OCI-LY7 (cell line): ENCODE results near the gene RSPH1. TPM values are rescaled to one million over a fixed set of nuclear protein-coding genes. Genes with fewer than 3 reads are reported as not detected.

ENCODE experiments used
- BruUV-seq: library from RNA; stranded (reverse); fragments of 400-500 nt; replicated peaks from 2 replicates; lab custom pipeline; 2021; lab: Mats Ljungman, UMichigan
- CTCF ChIA-PET: fragments of 300-600 bp; sonication (Branson Sonifier 250); formaldehyde crosslinking; loops from one replicate; lab custom pipeline; 2022; ENCODE audit warnings: antibody characterized with exemption; ENCODE audit not compliant: unreplicated experiment; lab: Charles Lee
- POLR2A ChIA-PET: fragments of 300-600 bp; sonication (Branson Sonifier 250); formaldehyde crosslinking; loops from one replicate; lab custom pipeline; 2022; ENCODE audit warnings: antibody characterized with exemption; lab: Charles Lee
- DNase-seq: peaks from one replicate; pipeline ENCODE4 v3.0.0-alpha.2; 2015; ENCODE audit warnings: low spot score
- H2AFZ ChIP-seq: fragments of 200-600 bp; sonication (generic), shearing (Covaris generic); 2 replicates; pipeline ENCODE4 v1.6.1; 2014; ENCODE audit warnings: mild to moderate bottlenecking, antibody characterized with exemption, low read length, moderate library complexity
- H3K27ac ChIP-seq: fragments of 200-600 bp; sonication (generic); 2 replicates; pipeline ENCODE4 v1.5.1; 2014; ENCODE audit warnings: mixed run types, low read depth, mild to moderate bottlenecking, moderate library complexity, low read length, inconsistent platforms; ENCODE audit not compliant: poor library complexity, severe bottlenecking
- H3K36me3 ChIP-seq: fragments of 200-600 bp; sonication (generic); 2 replicates; pipeline ENCODE4 v1.6.1; 2014; ENCODE audit warnings: mild to moderate bottlenecking, antibody characterized with exemption, low read length, moderate library complexity, mixed read lengths; ENCODE audit not compliant: insufficient read depth
- H3K4me1 ChIP-seq: fragments of 200-600 bp; sonication (generic); 2 replicates; pipeline ENCODE4 v1.5.1; 2014; ENCODE audit warnings: mild to moderate bottlenecking, low read length; ENCODE audit not compliant: insufficient read depth, poor library complexity, severe bottlenecking
- H3K4me2 ChIP-seq: fragments of 200-600 bp; sonication (generic); 2 replicates; pipeline ENCODE4 v1.6.1; 2014; ENCODE audit warnings: mild to moderate bottlenecking, low read length
- H3K4me3 ChIP-seq: fragments of 200-600 bp; sonication (generic); 2 replicates; pipeline ENCODE4 v1.5.1; 2014; ENCODE audit warnings: mild to moderate bottlenecking, low read depth, low read length; ENCODE audit not compliant: poor library complexity, severe bottlenecking
- H3K79me2 ChIP-seq: fragments of 200-600 bp; sonication (generic); 2 replicates; pipeline ENCODE4 v1.6.1; 2016; ENCODE audit warnings: low read depth, mild to moderate bottlenecking, low read length, moderate library complexity, mixed read lengths; ENCODE audit not compliant: insufficient read depth
- H3K9me2 ChIP-seq: fragments of 200-600 bp; sonication (generic); 2 replicates; pipeline ENCODE4 v1.6.1; 2016; ENCODE audit warnings: mild to moderate bottlenecking, low read length, mixed read lengths; ENCODE audit not compliant: insufficient read depth
- H3K9me3 ChIP-seq: fragments of 200-600 bp; sonication (generic); 2 replicates; pipeline ENCODE4 v1.6.1; 2014; ENCODE audit warnings: mild to moderate bottlenecking, mixed run types, low read length, mixed read lengths
- H4K20me1 ChIP-seq: fragments of 200-600 bp; sonication (generic); 2 replicates; pipeline ENCODE4 v1.6.1; 2014; ENCODE audit warnings: mild to moderate bottlenecking, antibody characterized with exemption, low read length, moderate library complexity, mixed read lengths; ENCODE audit not compliant: insufficient read depth
- EZH2phosphoT487 ChIP-seq: fragments of 200-600 bp; sonication (generic); IDR thresholded peaks from 2 replicates; pipeline ENCODE4 v1.6.1; 2018; ENCODE audit warnings: low read depth, borderline replicate concordance, mild to moderate bottlenecking, mixed run types, antibody characterized with exemption, low read length, moderate library complexity, mixed read lengths
- intact Hi-C: fragments of 100-400 bp; cut with micrococcal nuclease; formaldehyde crosslinking; loops from one replicate; pipeline ENCODE4 v1.10.0; 2022; ENCODE audit not compliant: unreplicated experiment
- total RNA-seq, 2 experiments: library from RNA; depleted of rRNA in 1 of 2; stranded (reverse); fragments of >200 nt in 1 of 2; shearing (Covaris generic) in 1 of 2; gene quantifications; 2 replicates each; pipeline ENCODE4 v1.2.3, GENCODE V29; 2014 to 2022
- TF ChIP-seq, protein P1 (sequence below): fragments of 200-600 bp; sonication (generic); conservative IDR thresholded peaks from 2 replicates; pipeline ENCODE4 v1.5.1; 2014; ENCODE audit warnings: mild to moderate bottlenecking, antibody characterized with exemption, low read length, moderate library complexity, mixed read lengths

Gene RSPH1
- total RNA-seq, 2 experiments from 2014 or later: 1.9 to 2.5 TPM

DNA sequence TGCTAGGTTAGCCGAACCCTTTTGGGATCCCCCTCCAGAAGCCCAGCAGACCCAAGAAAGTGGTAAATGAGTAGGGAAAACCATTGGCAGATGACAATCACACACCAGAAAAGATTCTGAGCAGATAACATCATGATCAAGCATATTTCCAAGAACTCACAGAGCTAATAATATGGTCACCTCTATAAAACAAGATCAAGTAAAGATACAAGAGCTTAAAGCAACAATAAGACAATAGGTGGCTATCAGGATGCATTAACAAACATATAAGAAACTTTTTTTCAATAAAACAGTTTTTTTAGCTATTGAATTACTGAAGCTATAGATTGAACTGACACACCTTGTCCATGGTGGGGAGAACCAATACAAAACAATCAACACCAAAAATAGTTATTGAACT is 63.3 kb downstream of the RSPH1 start:
- no peak for TF ChIP-seq EZH2phosphoT487
- TF ChIP-seq, protein P1, sequence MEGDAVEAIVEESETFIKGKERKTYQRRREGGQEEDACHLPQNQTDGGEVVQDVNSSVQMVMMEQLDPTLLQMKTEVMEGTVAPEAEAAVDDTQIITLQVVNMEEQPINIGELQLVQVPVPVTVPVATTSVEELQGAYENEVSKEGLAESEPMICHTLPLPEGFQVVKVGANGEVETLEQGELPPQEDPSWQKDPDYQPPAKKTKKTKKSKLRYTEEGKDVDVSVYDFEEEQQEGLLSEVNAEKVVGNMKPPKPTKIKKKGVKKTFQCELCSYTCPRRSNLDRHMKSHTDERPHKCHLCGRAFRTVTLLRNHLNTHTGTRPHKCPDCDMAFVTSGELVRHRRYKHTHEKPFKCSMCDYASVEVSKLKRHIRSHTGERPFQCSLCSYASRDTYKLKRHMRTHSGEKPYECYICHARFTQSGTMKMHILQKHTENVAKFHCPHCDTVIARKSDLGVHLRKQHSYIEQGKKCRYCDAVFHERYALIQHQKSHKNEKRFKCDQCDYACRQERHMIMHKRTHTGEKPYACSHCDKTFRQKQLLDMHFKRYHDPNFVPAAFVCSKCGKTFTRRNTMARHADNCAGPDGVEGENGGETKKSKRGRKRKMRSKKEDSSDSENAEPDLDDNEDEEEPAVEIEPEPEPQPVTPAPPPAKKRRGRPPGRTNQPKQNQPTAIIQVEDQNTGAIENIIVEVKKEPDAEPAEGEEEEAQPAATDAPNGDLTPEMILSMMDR: no peak
- no peaks in the 10 kb centered on the region for H3K79me2 ChIP-seq
- H3K4me3 ChIP-seq: no peak overlapping the region
- no TSS peak for BruUV-seq
- no peaks in the 10 kb centered on the region for H3K36me3 ChIP-seq
- H3K9me2 ChIP-seq: no peaks in the 10 kb centered on the region
- H3K9me3 ChIP-seq: peaks cover 7% of the 10 kb centered on the region
- H4K20me1 ChIP-seq: no peaks in the 10 kb centered on the region
- H3K4me2 ChIP-seq: no peak overlapping the region
- CTCF ChIA-PET: no interaction called here
- H2AFZ ChIP-seq: no peak overlapping the region
- H3K27ac ChIP-seq: no peak overlapping the region
- POLR2A ChIA-PET: interaction anchor here (0.8 to 1.0 kb wide), 2 partner anchors 12 to 601 kb away, joined by 3 read pairs; no protein-coding TSS in a partner anchor
- H3K4me1 ChIP-seq: no peaks in the 10 kb centered on the region
- DNase-seq: no peak
- intact Hi-C loops: no loop called here

DNA sequence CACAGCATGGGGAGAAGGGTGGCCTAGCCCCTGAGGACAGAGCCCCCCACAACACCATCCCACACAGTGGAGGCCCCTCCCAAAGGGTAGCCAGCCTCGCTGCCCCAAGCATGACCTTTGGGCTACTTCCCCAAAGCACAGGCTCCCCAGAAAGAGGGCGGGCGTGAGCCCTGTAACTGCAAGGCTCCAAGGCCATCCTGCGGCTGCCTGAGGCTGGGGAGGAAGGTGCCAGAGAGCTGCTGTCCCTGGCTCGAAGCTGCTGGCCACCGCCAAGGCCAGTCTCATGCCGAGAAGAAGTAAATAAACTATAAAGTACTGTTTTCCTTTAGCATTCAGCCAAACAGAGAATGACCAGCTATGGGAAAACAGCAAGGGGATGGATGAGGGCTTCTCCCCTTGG is 64.8 kb downstream of the RSPH1 start:
- H3K27ac ChIP-seq: no peak overlapping the region
- H3K4me2 ChIP-seq: no peak overlapping the region
- POLR2A ChIA-PET: no interaction called here
- H3K36me3 ChIP-seq: no peaks in the 10 kb centered on the region
- BruUV-seq: no TSS peak
- H3K9me3 ChIP-seq: peaks cover 7% of the 10 kb centered on the region
- H3K4me1 ChIP-seq: no peaks in the 10 kb centered on the region
- DNase-seq: no peak
- H2AFZ ChIP-seq: no peak overlapping the region
- no peaks in the 10 kb centered on the region for H3K9me2 ChIP-seq
- no peaks in the 10 kb centered on the region for H4K20me1 ChIP-seq
- H3K4me3 ChIP-seq: no peak overlapping the region
- CTCF ChIA-PET: no interaction called here
- intact Hi-C loops: no loop called here
- TF ChIP-seq EZH2phosphoT487: no peak
- TF ChIP-seq, protein P1: no peak
- H3K79me2 ChIP-seq: no peaks in the 10 kb centered on the region

DNA sequence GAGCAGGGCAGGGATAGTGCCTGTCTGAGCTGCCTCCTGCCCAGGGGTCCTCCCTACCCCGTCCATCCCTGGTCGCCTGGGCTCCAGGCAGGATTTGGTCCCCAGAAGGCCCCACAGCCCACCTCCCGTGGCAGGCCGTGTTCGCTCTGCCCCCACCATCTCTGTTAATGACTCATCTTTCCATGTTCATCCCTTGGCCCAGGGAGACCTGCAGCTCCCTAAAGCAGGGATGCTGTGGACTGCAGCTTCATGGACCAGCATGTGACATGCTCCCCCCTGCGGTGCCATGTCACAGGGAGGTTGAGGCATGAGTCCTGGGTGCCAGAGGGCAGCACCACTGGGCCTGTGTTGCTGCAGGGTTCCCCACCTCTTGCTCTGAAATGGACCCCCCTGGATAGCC is 65.5 kb downstream of the RSPH1 start:
- CTCF ChIA-PET: no interaction called here
- H3K4me1 ChIP-seq: no peaks in the 10 kb centered on the region

More for the DNA sequence above, 65.5 kb downstream of the RSPH1 start:
- H3K9me3 ChIP-seq: peaks cover 7% of the 10 kb centered on the region
- H3K36me3 ChIP-seq: no peaks in the 10 kb centered on the region
- no peaks in the 10 kb centered on the region for H3K9me2 ChIP-seq
- no peak overlapping the region for H2AFZ ChIP-seq
- POLR2A ChIA-PET: no interaction called here
- no peaks in the 10 kb centered on the region for H3K79me2 ChIP-seq
- intact Hi-C loops: no loop called here
- no peak for DNase-seq
- no peak overlapping the region for H3K4me2 ChIP-seq
- no TSS peak for BruUV-seq
- no peak overlapping the region for H3K4me3 ChIP-seq
- H4K20me1 ChIP-seq: no peaks in the 10 kb centered on the region
- H3K27ac ChIP-seq: no peak overlapping the region
- no peak for TF ChIP-seq EZH2phosphoT487
- TF ChIP-seq, protein P1: no peak
